HG03060 (cell line): ENCODE measurements around the gene STRBP.
"Not testable (repeated sequence)": the region's sequence is repeated elsewhere in the genome, so short reads cannot be mapped to it uniquely, and the experiment has no call there.

ENCODE experiments used
- ATAC-seq: cut with Tn5 transposase; IDR thresholded peaks from one replicate; pipeline ENCODE4 v1.9.1; 2021; ENCODE audit warnings: low read depth, moderate number of reproducible peaks; ENCODE audit not compliant: unreplicated experiment

The STRBP gene

DNA sequence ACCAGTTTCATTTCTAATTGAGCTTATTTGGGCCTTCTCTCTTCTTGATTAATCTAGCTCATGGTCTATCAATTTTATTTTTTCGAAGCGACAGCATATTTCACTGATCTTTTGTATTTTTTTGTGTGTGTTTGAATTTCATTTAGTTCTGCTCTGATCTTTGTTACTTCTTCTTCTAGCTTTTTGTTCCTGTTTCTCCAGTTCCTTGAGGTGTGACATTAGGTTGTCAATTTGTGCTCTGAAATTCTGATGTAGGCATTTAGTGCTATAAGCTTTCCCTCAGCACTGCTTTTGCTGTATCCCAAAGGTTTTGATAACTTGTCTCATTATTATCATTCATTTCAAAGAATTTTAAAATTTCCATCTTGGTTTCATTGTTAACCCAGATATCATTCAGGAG, 67.3 kb downstream of the STRBP start:
- ATAC-seq: no peak

DNA sequence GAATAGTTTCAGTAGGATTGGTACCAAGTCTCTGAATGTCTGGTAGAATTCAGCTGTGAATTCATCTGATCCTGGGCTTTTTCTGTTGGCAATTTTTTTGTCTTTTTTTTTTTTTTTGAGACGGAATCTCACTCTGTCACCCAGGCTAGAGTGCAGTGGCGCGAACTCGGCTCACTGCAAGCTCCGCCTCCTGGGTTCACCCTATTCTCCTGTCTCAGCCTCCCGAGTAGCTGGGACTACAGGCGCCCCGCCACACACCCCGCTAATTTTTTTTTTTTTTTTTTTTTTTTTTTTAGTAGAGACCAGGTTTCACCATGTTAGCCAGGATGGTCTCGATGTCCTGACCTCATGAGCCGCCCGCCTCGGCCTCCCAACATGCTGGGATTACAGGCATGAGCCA, 67.9 kb downstream of the STRBP start:
- ATAC-seq: not testable (repeated sequence)

DNA sequence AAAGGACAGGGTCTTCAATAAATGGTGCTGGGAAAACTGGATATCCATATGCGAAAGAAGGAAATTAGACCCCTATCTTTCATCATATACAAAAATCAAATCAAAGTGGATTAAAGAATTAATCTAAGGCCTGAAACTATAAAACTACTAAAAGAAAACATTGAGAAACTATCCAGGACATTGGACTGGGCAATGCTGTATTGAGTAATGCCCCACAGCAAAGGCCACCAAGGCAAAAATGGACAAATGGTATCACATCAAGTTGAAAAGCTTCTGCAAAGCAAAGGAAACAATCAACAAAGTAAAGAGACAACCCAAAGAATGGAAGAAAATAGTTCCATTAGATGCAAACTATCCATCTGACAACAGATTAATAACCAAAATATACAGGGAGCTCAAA, 72.3 kb downstream of the STRBP start:
- no peak for ATAC-seq

DNA sequence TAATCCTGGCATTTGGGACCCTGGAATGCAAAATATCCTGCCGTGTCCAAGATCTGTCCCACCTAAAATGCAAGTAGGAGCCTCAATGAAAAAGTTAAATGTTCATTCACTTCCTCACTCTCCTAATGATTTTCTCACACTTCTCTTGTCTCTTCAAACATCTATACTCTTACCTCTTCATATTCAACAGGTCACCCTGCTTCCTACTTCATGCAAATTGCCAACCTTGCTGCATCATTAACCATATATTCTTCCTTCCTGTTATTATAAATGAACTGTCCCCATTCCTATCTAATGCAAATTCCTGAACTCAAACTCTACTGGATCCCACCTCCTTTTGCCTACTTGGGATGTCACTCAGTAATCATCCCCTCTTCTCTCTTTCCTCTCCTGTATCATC, 74.4 kb downstream of the STRBP start:
- ATAC-seq: no peak

DNA sequence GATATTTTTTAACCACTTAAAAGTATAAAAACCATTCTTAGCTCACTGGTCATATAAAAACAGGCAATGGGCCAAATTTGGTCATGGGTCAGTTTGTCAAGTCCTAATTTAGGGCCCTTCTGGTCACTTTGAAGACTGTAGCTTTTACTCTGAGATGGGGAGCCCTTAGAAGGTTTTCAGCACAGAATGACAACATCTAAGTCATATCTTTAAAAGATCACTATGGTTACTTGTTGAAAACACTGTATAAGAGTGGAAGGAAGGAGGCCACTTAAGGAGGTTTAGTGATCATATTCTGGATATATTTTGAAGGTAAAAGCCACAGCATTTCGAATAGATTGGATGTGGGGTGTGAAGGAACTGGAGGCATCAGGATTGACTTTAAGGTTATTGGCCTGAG, 76.7 kb downstream of the STRBP start:
- ATAC-seq: no peak

DNA sequence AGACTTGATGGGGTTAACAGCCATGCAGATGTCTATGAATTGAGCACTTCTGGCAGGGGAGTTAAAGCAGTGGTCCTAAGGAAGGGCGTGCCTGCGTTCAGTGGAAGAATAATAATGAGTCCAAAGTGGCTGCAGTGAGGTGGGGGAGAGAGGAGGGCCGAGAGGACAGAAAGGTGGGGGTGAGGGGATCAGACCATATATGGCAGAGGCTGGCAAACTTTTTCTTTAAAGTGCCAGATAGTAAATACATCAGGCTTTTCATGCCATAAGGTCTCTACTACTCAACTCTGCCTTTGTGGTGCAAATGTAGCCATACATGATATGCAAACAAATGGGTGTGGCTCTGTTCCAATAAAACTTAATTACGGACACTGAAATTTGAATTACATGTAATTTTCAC, 77.1 kb downstream of the STRBP start:
- no peak for ATAC-seq

DNA sequence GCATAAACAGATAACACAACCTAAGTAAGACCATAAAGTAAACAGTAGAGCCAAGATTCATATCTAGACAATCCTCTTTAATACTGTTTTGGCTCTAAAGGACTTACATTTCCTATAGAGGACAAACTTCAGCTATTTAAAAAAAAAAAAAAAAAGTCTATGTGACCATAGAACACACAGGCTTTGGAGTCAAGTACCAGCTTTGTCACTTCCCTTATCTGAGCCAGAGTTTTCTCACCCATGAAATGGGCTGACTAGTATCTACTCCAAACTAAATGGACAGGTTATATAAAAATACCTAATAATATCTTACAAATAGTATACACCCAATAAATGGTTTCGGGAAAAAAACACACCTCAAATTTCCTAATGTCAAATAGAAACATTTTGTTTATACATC, 81.3 kb downstream of the STRBP start:
- ATAC-seq: no peak

DNA sequence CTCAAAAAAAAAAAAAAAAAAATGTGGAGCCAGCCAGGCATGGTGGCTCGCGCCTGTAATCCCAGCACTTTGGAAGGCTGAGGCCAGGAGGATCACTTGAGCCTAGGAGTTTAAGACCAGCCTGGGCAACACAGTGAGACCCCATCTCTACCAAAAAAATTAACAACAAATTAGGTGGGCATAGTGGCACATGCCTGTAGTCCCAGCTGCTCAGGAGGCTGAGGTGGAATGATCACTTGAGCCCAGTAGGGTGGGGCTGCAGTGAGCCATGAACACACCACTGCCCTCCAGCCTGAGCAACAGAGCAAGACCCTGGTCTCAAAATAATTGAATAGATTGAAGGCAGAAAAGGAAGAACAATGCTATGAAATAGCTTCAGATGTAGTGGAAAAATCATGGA, 82.4 kb downstream of the STRBP start:
- not testable (repeated sequence) for ATAC-seq

DNA sequence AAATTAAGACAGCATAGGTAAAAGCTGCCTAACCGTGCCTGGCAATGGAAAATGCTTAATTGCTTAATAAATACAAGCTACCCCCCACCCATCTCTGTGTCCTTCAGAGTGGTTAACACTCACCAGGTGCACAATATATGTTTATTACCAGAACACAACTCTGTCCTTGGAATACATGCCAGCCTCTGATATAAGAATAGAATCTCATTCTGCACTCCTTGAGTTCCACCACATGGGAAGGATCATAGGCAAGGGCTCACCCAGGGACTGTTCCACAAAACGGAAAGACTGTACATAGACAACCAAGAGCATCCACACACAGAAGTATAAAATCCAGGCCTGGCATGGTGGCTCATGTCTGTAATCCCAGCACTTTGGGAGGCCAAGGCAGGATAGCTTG, 91.4 kb downstream of the STRBP start:
- no peak for ATAC-seq

DNA sequence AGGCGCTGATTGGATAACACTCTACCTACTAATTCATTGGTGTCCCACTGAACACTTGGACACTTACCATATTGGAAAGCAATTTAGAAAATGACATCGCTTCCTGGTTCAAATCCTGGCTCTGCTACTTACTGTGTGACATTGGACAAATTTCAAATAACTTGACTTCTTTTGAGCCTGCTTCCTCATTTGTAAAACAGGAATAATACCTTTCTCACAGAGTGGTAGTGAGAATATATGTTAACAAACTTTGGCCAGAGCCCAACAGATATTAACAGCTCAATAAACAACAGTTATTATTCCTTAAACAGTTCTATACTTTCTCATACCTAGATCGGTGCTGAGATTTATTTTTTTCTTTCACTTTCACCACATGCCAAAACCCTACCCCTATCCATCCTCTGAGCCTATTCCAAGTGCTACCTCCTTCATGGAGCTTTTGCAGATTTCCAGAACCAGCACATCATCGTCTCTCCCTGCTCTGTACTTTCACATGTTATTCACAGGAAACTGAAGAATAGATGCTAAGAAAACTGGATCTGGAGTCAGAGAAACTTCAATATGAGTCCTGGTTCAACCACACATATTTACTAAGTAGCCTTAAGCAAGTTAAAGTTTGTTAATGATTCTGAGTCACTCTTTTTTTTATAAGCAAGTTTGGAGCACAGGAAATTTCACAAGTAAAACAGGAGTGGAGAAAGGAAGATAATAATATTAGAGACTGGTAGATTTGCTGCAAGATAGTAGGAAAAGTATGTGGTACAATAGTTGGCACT, 92.3 kb downstream of the STRBP start:
- ATAC-seq: no peak

DNA sequence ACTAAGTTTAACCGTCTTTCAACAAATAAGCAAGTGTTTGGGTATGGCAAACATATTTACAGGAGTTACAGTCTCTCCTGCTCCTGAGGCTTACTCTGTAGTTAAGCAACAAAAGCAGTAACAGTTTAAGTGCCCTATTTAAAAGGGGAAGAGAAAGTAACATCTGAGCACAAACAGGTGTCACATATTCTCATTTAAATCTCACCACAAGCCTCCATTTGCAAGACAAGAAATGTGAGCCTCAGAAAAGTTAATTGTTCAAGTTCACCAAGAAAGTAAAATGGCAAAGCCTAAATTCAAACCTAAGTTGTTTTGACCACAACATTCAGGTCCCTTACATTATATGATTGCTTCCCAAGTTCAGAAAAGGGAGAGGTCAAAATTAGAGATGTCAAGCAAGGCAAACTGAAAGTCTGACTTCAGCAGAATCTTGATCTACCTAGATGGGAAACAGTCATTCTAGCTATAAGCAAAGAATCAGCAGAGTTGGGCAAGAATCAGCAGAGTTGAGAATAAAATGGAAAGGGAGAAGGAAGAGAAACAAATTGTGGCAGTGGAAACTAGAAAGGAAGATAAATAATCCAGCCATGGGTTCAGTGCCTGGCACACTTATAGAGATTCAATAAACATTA, 93.4 kb downstream of the STRBP start:
- peak; percentile 84 for ATAC-seq

DNA sequence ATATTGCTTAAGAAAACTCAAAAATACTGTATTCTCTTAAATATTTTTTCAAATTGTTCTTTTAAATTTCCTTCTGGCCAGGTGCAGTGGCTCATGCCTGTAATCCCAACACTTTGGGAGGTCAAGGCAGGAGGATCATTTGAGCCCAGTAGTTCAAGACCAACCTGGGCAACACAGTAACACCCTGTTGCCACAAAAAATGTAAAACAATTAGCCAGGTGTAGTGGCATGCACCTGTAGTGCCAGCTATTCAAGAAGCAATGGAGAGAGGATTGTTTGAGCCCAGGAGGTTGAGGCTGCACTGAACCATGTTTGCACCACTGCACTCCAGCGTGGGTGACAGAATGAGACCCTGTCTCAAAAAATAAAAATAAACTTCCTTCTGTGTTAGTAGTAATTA, 94.3 kb downstream of the STRBP start:
- no peak for ATAC-seq

DNA sequence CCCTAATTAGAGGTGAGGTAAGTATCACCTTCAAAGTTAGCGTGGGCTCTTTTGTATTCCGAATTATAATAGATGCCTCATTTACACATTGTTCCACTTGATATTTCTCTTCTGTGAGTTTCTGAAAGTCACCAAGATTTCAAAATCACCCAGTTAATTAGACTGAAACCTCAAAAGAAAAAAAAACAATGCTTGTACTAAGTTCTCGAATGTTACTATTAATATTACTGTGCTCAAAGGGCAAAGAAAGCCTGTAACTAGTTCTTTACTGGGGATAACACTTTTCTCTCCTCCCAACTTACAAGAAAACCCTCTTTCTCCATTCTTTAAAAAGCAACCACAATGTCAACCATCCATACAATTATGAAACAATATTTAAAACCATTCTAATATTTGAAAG, 98.5 kb downstream of the STRBP start:
- ATAC-seq: no peak

DNA sequence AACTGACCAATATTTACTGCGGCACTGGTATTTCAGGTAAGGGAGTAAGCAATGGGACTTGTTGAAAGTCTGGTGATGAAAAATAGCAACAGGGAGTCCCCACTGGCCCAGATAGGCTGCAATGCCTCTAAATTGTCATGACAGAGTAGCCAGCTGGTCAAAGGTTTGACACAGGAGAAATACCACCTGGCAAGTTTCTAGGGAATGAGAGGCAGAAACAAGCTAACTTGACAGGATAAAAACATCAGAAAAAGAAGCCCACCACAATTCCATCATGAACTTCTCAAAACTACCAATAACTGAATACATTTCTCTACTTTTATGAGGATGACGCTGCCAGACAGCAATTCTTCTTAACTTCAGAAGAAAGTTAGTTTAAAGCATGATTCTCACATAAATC, 99.8 kb downstream of the STRBP start:
- no peak for ATAC-seq

DNA sequence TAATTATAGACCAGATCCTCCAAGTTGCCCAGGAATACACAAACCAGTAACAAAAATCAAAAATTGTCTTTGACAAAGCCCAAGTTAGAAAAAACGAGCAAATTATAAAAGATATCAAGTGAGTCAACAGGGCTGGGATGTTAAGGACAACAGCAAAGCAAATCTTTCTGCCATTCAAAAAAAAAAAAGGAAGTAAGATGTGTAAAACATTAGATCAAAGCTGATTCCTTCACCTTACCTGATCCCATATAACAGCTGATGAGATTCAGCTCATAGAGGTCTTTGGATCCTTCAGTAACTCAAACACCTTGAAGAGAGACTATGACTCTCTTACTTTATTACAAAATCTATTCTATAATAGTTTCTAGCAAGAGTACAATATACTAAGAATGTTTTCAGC, 100.9 kb downstream of the STRBP start:
- no peak for ATAC-seq

DNA sequence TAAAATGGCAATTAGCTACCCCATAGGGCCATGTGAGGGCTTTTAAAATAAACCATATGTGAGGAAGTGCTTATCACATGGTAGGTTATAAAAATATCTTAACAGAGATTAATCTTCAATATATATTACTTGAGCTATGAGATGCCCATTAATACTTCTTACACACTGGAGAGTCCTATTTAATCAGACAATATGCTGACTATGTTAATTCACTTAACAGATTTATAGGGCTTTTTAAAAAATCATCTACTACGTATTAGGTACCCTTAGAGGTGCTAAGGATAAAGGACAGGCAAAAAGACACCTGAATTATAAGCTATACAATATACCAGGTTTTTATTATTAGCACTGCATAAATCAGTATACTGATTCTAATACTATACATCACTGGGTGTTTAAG, 102.6 kb downstream of the STRBP start:
- ATAC-seq: no peak

DNA sequence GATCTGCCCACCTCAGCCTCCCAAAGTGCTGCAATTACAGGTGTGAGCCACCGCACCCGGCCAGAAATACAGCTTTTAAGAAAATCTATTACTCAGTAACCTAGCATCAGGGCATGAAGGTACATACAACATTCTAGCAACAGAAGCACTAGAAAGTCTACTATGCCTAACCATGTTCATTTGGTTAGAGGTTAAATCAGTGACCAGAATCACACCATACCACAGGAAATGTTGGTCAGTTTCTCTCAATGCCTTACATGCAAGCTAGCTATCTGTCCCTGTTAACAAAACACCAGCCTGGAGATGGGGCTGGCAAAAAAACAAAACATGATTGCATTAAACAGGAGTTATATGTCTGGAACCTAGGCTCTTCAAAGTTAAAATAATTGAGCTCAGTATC, 104.1 kb downstream of the STRBP start:
- no peak for ATAC-seq

DNA sequence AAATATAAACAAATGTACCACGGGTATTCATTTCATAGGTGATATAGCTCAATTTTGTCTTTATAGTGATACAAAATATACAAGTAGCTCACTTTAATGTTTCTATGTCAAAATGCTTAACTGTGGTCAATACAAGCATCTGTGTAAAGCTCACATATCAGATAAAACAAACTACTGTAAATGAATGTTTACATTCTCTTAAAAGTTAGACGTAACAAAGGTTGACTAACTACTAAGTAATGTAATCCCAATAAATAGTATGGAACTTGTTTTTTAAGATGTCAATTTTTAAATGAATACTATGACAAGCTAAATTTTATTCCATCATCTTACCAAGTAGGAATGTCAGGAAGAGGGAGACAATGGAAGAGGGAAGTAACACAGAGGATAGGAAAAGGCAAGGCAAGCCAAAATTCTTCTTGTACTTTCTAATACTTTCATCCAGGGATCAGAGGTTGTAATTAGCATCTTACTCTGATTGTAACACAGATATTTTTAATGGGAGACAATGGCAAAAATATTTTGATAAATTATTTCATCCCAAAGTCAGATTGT, 105.5 kb downstream of the STRBP start:
- no peak for ATAC-seq

DNA sequence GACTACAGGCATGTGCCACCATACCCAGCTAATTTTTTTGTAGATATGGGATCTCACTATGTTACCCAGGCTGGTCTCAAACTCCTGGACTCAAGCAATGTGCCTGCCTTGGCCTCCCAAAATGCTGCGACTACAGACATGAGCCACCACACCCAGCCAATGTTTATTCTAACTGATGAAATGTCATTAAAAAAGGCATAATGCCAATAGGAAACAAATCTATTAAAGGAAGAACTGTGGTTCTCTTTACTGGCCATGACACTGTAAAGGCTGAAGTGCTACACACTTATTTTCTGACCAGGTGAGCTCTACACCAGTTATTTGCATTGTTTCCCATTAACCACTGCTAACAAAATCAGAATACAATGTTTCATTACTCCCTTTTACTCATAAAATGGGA, 106.0 kb downstream of the STRBP start:
- ATAC-seq: no peak

DNA sequence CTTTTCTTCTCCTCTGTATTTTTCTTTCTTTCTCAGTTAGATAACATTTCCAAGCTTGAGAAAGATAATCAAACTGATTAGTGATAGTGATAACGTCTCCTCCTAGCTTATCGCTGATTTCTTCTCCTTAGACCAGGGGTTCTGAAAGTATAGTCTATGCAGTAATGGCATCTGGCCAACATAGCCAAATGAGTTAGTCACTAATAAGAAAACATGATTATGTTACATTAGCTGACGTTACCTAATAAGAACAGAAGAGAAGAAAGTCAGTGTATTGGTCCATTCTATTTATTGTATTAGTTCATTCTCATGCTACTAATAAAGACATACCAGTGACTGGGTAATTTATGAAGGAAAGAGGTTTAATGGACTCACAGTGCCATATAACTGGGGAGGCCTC, 111.2 kb downstream of the STRBP start:
- no peak for ATAC-seq

DNA sequence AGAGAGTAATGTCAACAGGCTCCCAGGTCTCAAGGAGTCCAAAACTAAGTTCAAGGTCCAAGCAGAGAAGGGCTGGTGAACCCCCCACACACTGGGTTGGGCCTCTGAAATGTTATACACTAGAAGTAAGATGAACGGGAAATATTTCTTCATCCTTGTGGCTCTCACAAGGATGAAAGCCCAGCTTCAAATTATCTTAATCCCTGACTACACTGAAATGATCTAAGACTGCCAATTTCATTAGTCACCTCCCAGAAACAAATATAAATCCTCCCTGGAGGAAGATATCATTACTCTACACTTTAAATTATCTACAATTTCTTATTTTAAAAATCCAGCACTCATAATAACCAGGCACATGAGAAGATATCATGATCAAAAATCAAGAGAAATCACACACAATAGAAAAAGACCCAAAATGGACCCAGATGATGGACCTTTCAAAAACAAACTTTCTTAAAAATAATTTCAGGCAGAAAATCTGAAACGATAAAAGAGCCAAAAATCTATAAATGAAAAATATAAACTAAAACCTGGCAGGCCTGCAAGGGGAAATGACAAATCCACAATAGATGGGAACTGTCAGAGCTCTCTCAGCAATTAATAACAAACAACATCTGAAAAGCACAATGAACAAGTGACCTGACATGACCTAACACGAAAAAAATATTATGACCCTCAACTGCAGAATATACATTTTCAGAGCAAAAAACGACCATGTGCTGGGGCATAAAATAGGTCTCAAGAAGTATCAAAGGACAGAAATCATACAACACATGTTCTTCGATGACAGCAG, 117.5 kb downstream of the STRBP start:
- no peak for ATAC-seq
